IMR-90 (cell line): ENCODE data around the gene BCAT1. TPM values are rescaled to one million over a fixed set of nuclear protein-coding genes. Genes with fewer than 3 reads are reported as not detected.

Experiments used
- ATAC-seq: fragments of 200-7000 bp; cut with Tn5 transposase; 2 replicates; pipeline ENCODE4 v1.9.1; 2020; ENCODE audit warnings: low read depth, mild to moderate bottlenecking, moderate library complexity
- BruUV-seq: library from RNA; stranded (reverse); fragments of 400-500 nt; replicated peaks from 2 replicates; lab custom pipeline; 2021; lab: Mats Ljungman, UMichigan
- CTCF ChIA-PET: fragments of 300-600 bp; formaldehyde crosslinking; extraction: SDS; loops from one replicate; lab custom pipeline; 2021; ENCODE audit warnings: antibody characterized with exemption; lab: Yijun Ruan, JAX
- POLR2A ChIA-PET: fragments of 300-600 bp; sonication (Branson Sonifier 250); formaldehyde crosslinking; loops from one replicate; lab custom pipeline; 2022; ENCODE audit warnings: antibody characterized with exemption; ENCODE audit not compliant: unreplicated experiment; lab: Charles Lee
- DNase-seq: peaks from one replicate; pipeline ENCODE4 v3.0.0; 2013
- H2AFZ ChIP-seq: replicated peaks from 2 replicates; pipeline ENCODE3; 2013; ENCODE audit warnings: low read length, mild to moderate bottlenecking; ENCODE audit not compliant: poor library complexity
- H2AK5ac ChIP-seq: 2 replicates; pipeline ENCODE4 v1.6.1; 2013; ENCODE audit warnings: low read depth, low read length, inconsistent platforms
- H2AK9ac ChIP-seq: replicated peaks from 2 replicates; pipeline ENCODE3; 2013; ENCODE audit warnings: mild to moderate bottlenecking, low read depth, low read length, moderate library complexity; ENCODE audit not compliant: poor library complexity
- H2BK120ac ChIP-seq: 2 replicates; pipeline ENCODE4 v1.6.1; 2013; ENCODE audit warnings: low read depth, low read length, inconsistent platforms
- H2BK15ac ChIP-seq: 3 replicates; pipeline ENCODE4 v1.6.1; 2013; ENCODE audit warnings: low read depth, low read length, inconsistent platforms
- H2BK20ac ChIP-seq: 2 replicates; pipeline ENCODE4 v1.6.1; 2013; ENCODE audit warnings: low read depth, mild to moderate bottlenecking, inconsistent platforms, low read length, moderate library complexity
- H2BK5ac ChIP-seq: 2 replicates; pipeline ENCODE4 v1.6.1; 2013; ENCODE audit warnings: mild to moderate bottlenecking, low read depth, low read length, inconsistent platforms; ENCODE audit not compliant: poor library complexity, severe bottlenecking
- H3K14ac ChIP-seq: replicated peaks from 2 replicates; pipeline ENCODE4 v1.6.1; 2013; ENCODE audit warnings: low read depth, low read length, inconsistent platforms
- H3K18ac ChIP-seq: 2 replicates; pipeline ENCODE4 v1.6.1; 2013; ENCODE audit warnings: low read depth, low read length, control low read depth
- H3K23ac ChIP-seq: 2 replicates; pipeline ENCODE4 v1.6.1; 2013; ENCODE audit warnings: low read depth, low read length, inconsistent platforms
- H3K27ac ChIP-seq: 2 replicates; pipeline ENCODE4 v1.5.1; 2013; ENCODE audit warnings: mild to moderate bottlenecking, control low read depth, low read length; ENCODE audit not compliant: insufficient read depth
- H3K27me3 ChIP-seq: 2 replicates; pipeline ENCODE4 v1.6.1; 2013; ENCODE audit warnings: low read length; ENCODE audit not compliant: control insufficient read depth, insufficient read depth
- H3K36me3 ChIP-seq: 2 replicates; pipeline ENCODE4 v1.6.1; 2013; ENCODE audit warnings: low read length, mixed read lengths; ENCODE audit not compliant: control insufficient read depth, insufficient read depth
- H3K4ac ChIP-seq: 2 replicates; pipeline ENCODE4 v1.6.1; 2013; ENCODE audit warnings: low read depth, low read length, inconsistent platforms
- H3K4me1 ChIP-seq: 2 replicates; pipeline ENCODE4 v1.6.1; 2013; ENCODE audit warnings: low read length, mixed read lengths; ENCODE audit not compliant: control insufficient read depth, insufficient read depth
- H3K4me2 ChIP-seq: 2 replicates; pipeline ENCODE4 v1.6.1; 2013; ENCODE audit warnings: low read depth, mild to moderate bottlenecking, control low read depth, low read length, moderate library complexity
- H3K4me3 ChIP-seq: 2 replicates; pipeline ENCODE4 v1.5.1; 2013; ENCODE audit warnings: low read depth, mild to moderate bottlenecking, control low read depth, low read length, moderate library complexity; ENCODE audit not compliant: insufficient read depth
- H3K56ac ChIP-seq: 2 replicates; pipeline ENCODE4 v1.6.1; 2013; ENCODE audit warnings: low read length, inconsistent platforms; ENCODE audit not compliant: insufficient read depth; ENCODE audit errors: extremely low read depth
- H3K79me1 ChIP-seq, 2 experiments: 2 replicates each; pipeline ENCODE4 v1.6.1; 2013; ENCODE audit warnings: low read length in 2 of 2, inconsistent platforms in 1 of 2, low read depth in 1 of 2
- H3K9ac ChIP-seq: 2 replicates; pipeline ENCODE4 v1.6.1; 2013; ENCODE audit warnings: low read depth, low read length, control low read depth
- H3K9me1 ChIP-seq: 2 replicates; pipeline ENCODE4 v1.6.1; 2013; ENCODE audit warnings: low read length, inconsistent platforms; ENCODE audit not compliant: insufficient read depth
- H3K9me3 ChIP-seq: 2 replicates; pipeline ENCODE4 v1.6.1; 2013; ENCODE audit warnings: low read length; ENCODE audit not compliant: control insufficient read depth, insufficient read depth
- H4K20me1 ChIP-seq: 2 replicates; pipeline ENCODE4 v1.6.1; 2013; ENCODE audit warnings: low read length, inconsistent platforms; ENCODE audit not compliant: insufficient read depth
- H4K5ac ChIP-seq: 2 replicates; pipeline ENCODE4 v1.6.1; 2013; ENCODE audit warnings: mild to moderate bottlenecking, low read depth, low read length, control low read depth
- H4K8ac ChIP-seq, 2 experiments: 2 replicates each; pipeline ENCODE4 v1.6.1; 2013; ENCODE audit warnings: low read depth in 2 of 2, low read length in 2 of 2, control low read depth in 1 of 2, inconsistent platforms in 1 of 2
- H4K91ac ChIP-seq: 2 replicates; pipeline ENCODE4 v1.6.1; 2013; ENCODE audit warnings: low read depth, low read length, inconsistent platforms; ENCODE audit not compliant: insufficient read depth
- CEBPB ChIP-seq: IDR thresholded peaks from 2 replicates; pipeline ENCODE4 v1.6.1; 2012; ENCODE audit warnings: low read depth, low read length, improper control_type of control experiment
- CHD1 ChIP-seq: IDR thresholded peaks from 2 replicates; pipeline ENCODE4 v1.6.1; 2012; ENCODE audit warnings: low read depth, low read length, improper control_type of control experiment
- CTCF ChIP-seq: conservative IDR thresholded peaks from 2 replicates; pipeline ENCODE4 v1.5.1; 2012; ENCODE audit warnings: mild to moderate bottlenecking, low read depth, low read length, improper control_type of control experiment
- ELK1 ChIP-seq: fragments of 150-350 bp; IDR thresholded peaks from 2 replicates; pipeline ENCODE4 v1.6.1; 2016; ENCODE audit warnings: low read depth, mild to moderate bottlenecking, low read length, moderate library complexity, borderline replicate concordance
- FOS ChIP-seq: fragments of 150-350 bp; IDR thresholded peaks from 2 replicates; pipeline ENCODE4 v1.6.1; 2016; ENCODE audit warnings: low read depth, low read length
- MAFK ChIP-seq: IDR thresholded peaks from 2 replicates; pipeline ENCODE4 v1.6.1; 2012; ENCODE audit warnings: low read depth, low read length, improper control_type of control experiment
- MAZ ChIP-seq: IDR thresholded peaks from 2 replicates; pipeline ENCODE4 v1.6.1; 2012; ENCODE audit warnings: low read depth, mild to moderate bottlenecking, low read length, improper control_type of control experiment, moderate library complexity, borderline replicate concordance
- MXI1 ChIP-seq: IDR thresholded peaks from 2 replicates; pipeline ENCODE4 v1.6.1; 2012; ENCODE audit warnings: low read depth, mild to moderate bottlenecking, low read length, moderate library complexity, borderline replicate concordance
- NFE2L2 ChIP-seq: fragments of 150-350 bp; IDR thresholded peaks from 2 replicates; pipeline ENCODE4 v1.6.1; 2016; ENCODE audit warnings: low read depth, mild to moderate bottlenecking, low read length
- POLR2A ChIP-seq: IDR thresholded peaks from 2 replicates; pipeline ENCODE4 v1.6.1; 2012; ENCODE audit warnings: mild to moderate bottlenecking, low read depth, low read length
- RAD21 ChIP-seq: IDR thresholded peaks from 2 replicates; pipeline ENCODE4 v1.6.1; 2012; ENCODE audit warnings: low read length, improper control_type of control experiment
- RCOR1 ChIP-seq: IDR thresholded peaks from 2 replicates; pipeline ENCODE4 v1.6.1; 2012; ENCODE audit warnings: mild to moderate bottlenecking, low read length, improper control_type of control experiment; ENCODE audit not compliant: insufficient replicate concordance
- SMC3 ChIP-seq: fragments of 150-350 bp; IDR thresholded peaks from 2 replicates; pipeline ENCODE4 v1.6.1; 2016; ENCODE audit warnings: low read depth, mild to moderate bottlenecking, antibody characterized with exemption, low read length, moderate library complexity
- USF2 ChIP-seq: fragments of 150-350 bp; IDR thresholded peaks from 2 replicates; pipeline ENCODE4 v1.6.1; 2017; ENCODE audit warnings: mild to moderate bottlenecking, antibody characterized with exemption, low read length, low read depth
- WGBS, 2 experiments: methylation state at CpG; one replicate each; pipeline versions ENCODE4 v1.1.5 to v1.1.7; 2013; ENCODE audit warnings: missing lambda C conversion rate in 2 of 2; ENCODE audit not compliant: insufficient read length in 1 of 2; ENCODE audit errors: extremely low coverage in 2 of 2; 5-methylcytosine and 5-hydroxymethylcytosine counted together
- dilution Hi-C: fragments of 300-500 bp; cut with HindIII; formaldehyde crosslinking; loops from one replicate; pipeline ENCODE4 v1.14.3; 2018; ENCODE audit warnings: low sequenced_read_pairs; ENCODE audit not compliant: unreplicated experiment
- in situ Hi-C: fragments of 300-500 bp; cut with MboI; formaldehyde crosslinking; loops from 3 replicates; pipeline ENCODE4 v1.14.3; 2019; ENCODE audit warnings: low sequenced_read_pairs, inconsistent platforms, mixed read lengths
- intact Hi-C: fragments of 100-400 bp; cut with micrococcal nuclease; formaldehyde crosslinking; loops from 2 replicates; pipeline ENCODE4 v1.10.0; 2022
- polyA plus RNA-seq, 3 experiments: library from polyadenylated mRNA; depleted of rRNA; stranded (reverse); fragments of >200 nt; gene quantifications; 2 replicates each; pipeline ENCODE4 v1.2.3, GENCODE V29; 2012; ENCODE audit warnings: low replicate concordance in 1 of 3
- total RNA-seq: library from RNA; depleted of rRNA; stranded (reverse); fragments of >200 nt; gene quantifications from 2 replicates; pipeline ENCODE4 v1.2.3, GENCODE V29; 2012

Gene BCAT1
- total and polyA plus RNA-seq, 2 of the 4 experiments (the other 2 are of a cell fraction), result 30.4 to 683 TPM

- no TSS peak for BruUV-seq
- H2AFZ ChIP-seq, result peak overlapping the region; percentile 77
- no peak for TF ChIP-seq CTCF
- TF ChIP-seq MAFK, result no peak
- TF ChIP-seq NFE2L2, result no peak
- TF ChIP-seq SMC3, result no peak
- no peak for TF ChIP-seq USF2
- TF ChIP-seq RCOR1, result no peak
- no peak for TF ChIP-seq CEBPB
- TF ChIP-seq MXI1, result no peak; the same call in 1 of the 2 replicates
- TF ChIP-seq CHD1, result no peak
- no peak for TF ChIP-seq POLR2A
- TF ChIP-seq FOS, result no peak
- no peak for TF ChIP-seq MAZ
- TF ChIP-seq RAD21, result no peak
- no peak for TF ChIP-seq ELK1
Measured at GRCh38 chr12:24902511-24903328, 46.2 kb downstream of the BCAT1 start.

More at GRCh38 chr12:24902511-24903328, 46.2 kb downstream of the BCAT1 start:
- H3K9me3 ChIP-seq, result no peaks in the 10 kb centered on the region
- peak overlapping the region; percentile 56 to 80 for H4K8ac ChIP-seq
- WGBS, 2 experiments, result 6% methylated on average over 45 of the region's 74 CpGs; no CpG with 5 or more reads in 1 of the 2 experiments
- H3K36me3 ChIP-seq, result no peaks in the 10 kb centered on the region
- DNase-seq (no peak), ATAC-seq (peak; percentile 64)
- H3K27me3 ChIP-seq, result no peaks in the 10 kb centered on the region
- H2BK5ac ChIP-seq, result peak overlapping the region; percentile 64
- peaks cover 30% of the 10 kb centered on the region for H3K9me1 ChIP-seq
- H2BK20ac ChIP-seq, result no peak overlapping the region
- H3K27ac ChIP-seq, result peak overlapping the region; percentile 64
- H4K5ac ChIP-seq, result peak overlapping the region; percentile 89
- peaks cover 41 to 88% of the 10 kb centered on the region in 2 experiments for H3K79me1 ChIP-seq
- peak overlapping the region; percentile 53 for H3K4me3 ChIP-seq
- peak overlapping the region; percentile 79; the same call in 1 of the 2 replicates for H3K14ac ChIP-seq
- H3K4ac ChIP-seq, result peak overlapping the region; percentile 77
- peak overlapping the region; percentile 57 for H3K9ac ChIP-seq
- peaks cover 41% of the 10 kb centered on the region for H4K20me1 ChIP-seq
- ChIA-PET POLR2A (no interaction called here), CTCF (interaction anchor here (0.5 to 0.6 kb wide), 2 partner anchors 46 to 66 kb away, joined by 3 read pairs; no protein-coding TSS in a partner anchor)
- peak overlapping the region; percentile 74 for H2AK5ac ChIP-seq
- intact Hi-C loops, result no loop called here
- peak overlapping the region; percentile 84 for H2AK9ac ChIP-seq
- H3K4me1 ChIP-seq, result peaks cover 31% of the 10 kb centered on the region
- no peak overlapping the region for H2BK15ac ChIP-seq
- H3K23ac ChIP-seq, result peak overlapping the region; percentile 58; the same call in 1 of the 2 replicates
- no peak overlapping the region for H3K56ac ChIP-seq
- in situ Hi-C loops, result no loop called here
- peak overlapping the region; percentile 84; the same call in 1 of the 2 replicates for H2BK120ac ChIP-seq
- peak overlapping the region; percentile 50; the same call in 1 of the 2 replicates for H4K91ac ChIP-seq
- dilution Hi-C loops, result no loop called here
- H3K4me2 ChIP-seq, result peak overlapping the region; percentile 48
- peak overlapping the region; percentile 78 for H3K18ac ChIP-seq
